AG04450 (cell line): ENCODE results near the gene OLR1. TPM values are rescaled to one million over a fixed set of nuclear protein-coding genes. Genes with fewer than 3 reads are reported as not detected.
"Not testable (repeated sequence)": the region's sequence is repeated elsewhere in the genome, so short reads cannot be mapped to it uniquely, and the experiment has no call there.

Experiments used
- CTCF ChIA-PET: fragments of 300-600, 350-600 bp; formaldehyde crosslinking; extraction: SDS; loops from one replicate; lab custom pipeline; 2022; ENCODE audit warnings: antibody characterized with exemption, inconsistent platforms; lab: Charles Lee
- POLR2A ChIA-PET: fragments of 350-600 bp; formaldehyde crosslinking; extraction: SDS; loops from one replicate; lab custom pipeline; 2021; ENCODE audit warnings: antibody characterized with exemption, inconsistent platforms; lab: Yijun Ruan, JAX
- DNase-seq: peaks from one replicate; pipeline ENCODE4 v3.0.0-alpha.2; 2011; ENCODE audit warnings: low read depth, low spot score
- H3K27ac ChIP-seq: one replicate; pipeline ENCODE4 v1.5.1; 2012; ENCODE audit warnings: low read depth, low read length, control low read depth
- H3K27me3 ChIP-seq: one replicate; pipeline ENCODE4 v1.6.0; 2012; ENCODE audit warnings: low read length; ENCODE audit not compliant: control insufficient read depth, insufficient read depth
- H3K4me3 ChIP-seq: 2 replicates; pipeline ENCODE4 v1.5.1; 2011; ENCODE audit warnings: mild to moderate bottlenecking, low read depth, low read length, control low read depth
- H3K9me3 ChIP-seq: 2 replicates; pipeline ENCODE4 v1.5.1; 2012; ENCODE audit warnings: low read length; ENCODE audit not compliant: control insufficient read depth, insufficient read depth
- polyA plus RNA-seq: library from polyadenylated mRNA; depleted of rRNA; stranded (reverse); fragments of >200 nt; gene quantifications from 2 replicates; pipeline ENCODE4 v1.2.3, GENCODE V29; 2011
- TF ChIP-seq, protein P1 (sequence below): IDR thresholded peaks from 2 replicates; pipeline ENCODE4 v1.5.1; 2011; ENCODE audit warnings: low read depth, low read length, control low read depth, inconsistent platforms

The OLR1 gene
- polyA plus RNA-seq, 1 experiment = 15.3 TPM

- Histone ChIP-seq H3K9me3 (no peaks in the 10 kb centered on the region), H3K4me3 (no peak overlapping the region), H3K27me3 (no peaks in the 10 kb centered on the region), H3K27ac (no peak overlapping the region)
- ChIA-PET CTCF (interaction anchor here (0.7 to 5.1 kb wide), 7 partner anchors 8 to 442 kb away, joined by 3 to 70 read pairs (median 7); no protein-coding TSS in a partner anchor), POLR2A (interaction anchor here (0.7 to 2.6 kb wide), 3 partner anchors 21 to 39 kb away, joined by 3 to 10 read pairs (median 4); partner anchors contain the start of gene GABARAPL1)
- TF ChIP-seq, protein P1, sequence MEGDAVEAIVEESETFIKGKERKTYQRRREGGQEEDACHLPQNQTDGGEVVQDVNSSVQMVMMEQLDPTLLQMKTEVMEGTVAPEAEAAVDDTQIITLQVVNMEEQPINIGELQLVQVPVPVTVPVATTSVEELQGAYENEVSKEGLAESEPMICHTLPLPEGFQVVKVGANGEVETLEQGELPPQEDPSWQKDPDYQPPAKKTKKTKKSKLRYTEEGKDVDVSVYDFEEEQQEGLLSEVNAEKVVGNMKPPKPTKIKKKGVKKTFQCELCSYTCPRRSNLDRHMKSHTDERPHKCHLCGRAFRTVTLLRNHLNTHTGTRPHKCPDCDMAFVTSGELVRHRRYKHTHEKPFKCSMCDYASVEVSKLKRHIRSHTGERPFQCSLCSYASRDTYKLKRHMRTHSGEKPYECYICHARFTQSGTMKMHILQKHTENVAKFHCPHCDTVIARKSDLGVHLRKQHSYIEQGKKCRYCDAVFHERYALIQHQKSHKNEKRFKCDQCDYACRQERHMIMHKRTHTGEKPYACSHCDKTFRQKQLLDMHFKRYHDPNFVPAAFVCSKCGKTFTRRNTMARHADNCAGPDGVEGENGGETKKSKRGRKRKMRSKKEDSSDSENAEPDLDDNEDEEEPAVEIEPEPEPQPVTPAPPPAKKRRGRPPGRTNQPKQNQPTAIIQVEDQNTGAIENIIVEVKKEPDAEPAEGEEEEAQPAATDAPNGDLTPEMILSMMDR = no peak
- DNase-seq = no peak
Observed at GRCh38 chr12:10191865-10192264, 19.9 kb upstream of the OLR1 start.

DNA sequence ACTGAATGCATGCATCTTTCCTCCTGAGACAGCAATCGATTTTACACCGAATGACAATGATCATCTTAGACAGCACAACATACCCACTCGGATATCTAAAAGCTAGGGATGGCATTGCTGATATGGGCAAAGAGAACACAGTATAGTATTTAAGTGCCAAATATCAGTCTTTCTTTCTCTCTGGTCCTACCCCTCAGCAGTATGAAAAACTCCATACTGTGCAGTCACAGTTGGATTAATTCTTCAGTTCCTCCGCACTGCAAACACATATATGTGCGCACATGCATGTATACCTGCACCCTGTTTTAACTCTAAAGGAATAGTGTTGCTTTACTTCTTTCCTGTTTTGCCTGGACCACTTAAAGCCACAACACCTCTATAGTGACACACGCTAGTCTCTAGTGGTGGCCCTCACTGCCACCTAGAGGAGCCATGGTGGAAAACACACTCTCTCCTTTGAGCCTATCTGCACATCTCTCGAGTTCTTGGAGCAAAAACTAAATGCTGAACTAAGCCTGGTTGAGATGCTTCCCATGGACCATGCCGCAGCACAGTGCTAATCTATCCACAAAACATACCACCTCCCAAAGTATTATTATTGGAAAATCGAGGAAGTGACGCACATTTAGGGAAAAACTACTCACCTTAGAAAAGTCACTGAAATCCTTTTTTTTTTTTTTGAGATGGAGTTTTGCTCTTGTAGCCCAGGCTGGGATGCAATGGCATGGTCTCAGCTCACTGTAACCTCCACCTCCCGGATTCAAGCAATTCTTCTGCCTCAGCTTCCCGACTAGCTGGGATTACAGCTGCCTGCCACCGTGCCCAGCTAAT is 18.8 kb upstream of the OLR1 start:
- CTCF ChIA-PET = interaction anchor here (0.8 to 5.1 kb wide), 11 partner anchors 10 to 444 kb away, joined by 3 to 70 read pairs (median 4); partner anchors contain the start of gene CLEC12B
- Histone ChIP-seq H3K27me3 (no peaks in the 10 kb centered on the region), H3K27ac (no peak overlapping the region), H3K4me3 (no peak overlapping the region), H3K9me3 (no peaks in the 10 kb centered on the region)
- TF ChIP-seq, protein P1 = peak; percentile 82
- POLR2A ChIA-PET = interaction anchor here (2.6 kb wide), 1 partner anchor 38 kb away, joined by 10 read pairs; no protein-coding TSS in a partner anchor
- no peak for DNase-seq

DNA sequence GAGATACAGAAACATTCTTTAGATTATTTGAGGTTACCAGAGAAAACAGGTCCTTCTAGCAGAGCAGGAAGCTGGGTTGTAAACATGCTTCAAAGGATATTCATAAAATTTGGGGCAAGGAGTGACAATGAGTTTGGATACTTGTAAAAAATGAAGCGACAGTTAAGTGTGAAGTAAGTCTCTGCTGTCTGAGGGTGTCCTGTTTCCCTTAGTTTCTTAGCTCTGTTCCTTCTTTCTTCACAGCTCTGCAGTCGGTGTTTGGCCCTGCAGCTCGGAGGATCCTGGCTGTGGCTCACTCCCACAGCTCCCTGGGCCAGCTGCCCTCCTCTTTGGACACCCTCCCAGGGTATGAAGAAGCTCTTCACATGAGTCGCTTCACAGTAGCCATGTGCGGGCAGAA is 17.7 kb upstream of the OLR1 start:
- TF ChIP-seq, protein P1 = no peak
- ChIA-PET CTCF (interaction anchor here (0.6 to 5.1 kb wide), 14 partner anchors 11 to 181 kb away, joined by 3 to 70 read pairs (median 4); partner anchors contain the start of genes CLEC12B and OLR1), POLR2A (interaction anchor here (0.6 to 2.6 kb wide), 3 partner anchors 25 to 38 kb away, joined by 4 to 10 read pairs (median 6); no protein-coding TSS in a partner anchor)
- Histone ChIP-seq H3K27ac (peak overlapping the region; percentile 40), H3K9me3 (no peaks in the 10 kb centered on the region), H3K4me3 (no peak overlapping the region), H3K27me3 (no peaks in the 10 kb centered on the region)
- no peak for DNase-seq

- H3K9me3 ChIP-seq, DNase-seq, H3K27me3 ChIP-seq, H3K4me3 ChIP-seq, POLR2A ChIA-PET, H3K27ac ChIP-seq: not testable (repeated sequence)
- CTCF ChIA-PET = interaction anchor here (5.1 kb wide), 1 partner anchor 35 kb away, joined by 70 read pairs; no protein-coding TSS in a partner anchor
Observed at GRCh38 chr12:10186958-10187357, 15.0 kb upstream of the OLR1 start.

DNA sequence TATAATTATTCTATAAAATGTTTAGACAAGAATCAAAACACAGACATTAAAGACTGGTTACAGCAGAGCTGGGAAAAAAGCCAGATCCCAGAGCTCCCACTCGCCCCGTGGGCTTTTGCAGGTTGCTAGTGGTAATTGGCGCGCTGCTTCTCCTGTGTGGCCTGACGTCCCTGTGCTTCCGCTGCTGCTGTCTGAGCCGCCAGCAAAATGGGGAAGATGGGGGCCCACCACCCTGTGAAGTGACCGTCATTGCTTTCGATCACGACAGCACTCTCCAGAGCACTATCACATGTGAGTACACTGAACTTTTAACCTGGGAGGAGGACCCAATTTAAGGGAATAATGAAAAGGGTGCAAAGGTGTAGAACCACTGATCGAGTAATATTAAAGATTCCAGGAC is 14.4 kb upstream of the OLR1 start:
- H3K27ac ChIP-seq = no peak overlapping the region
- TF ChIP-seq, protein P1 = no peak
- no peaks in the 10 kb centered on the region for H3K27me3 ChIP-seq
- no peaks in the 10 kb centered on the region for H3K9me3 ChIP-seq
- H3K4me3 ChIP-seq = no peak overlapping the region
- CTCF ChIA-PET = interaction anchor here (1.0 kb wide), 1 partner anchor 33 kb away, joined by 3 read pairs; no protein-coding TSS in a partner anchor
- DNase-seq = no peak
- POLR2A ChIA-PET = no interaction called here
